Measurements from ENCODE around the gene CDH23.
A peak's percentile ranks its signal among the peaks of the same experiment; 100 is the strongest.

The CDH23 gene

DNA sequence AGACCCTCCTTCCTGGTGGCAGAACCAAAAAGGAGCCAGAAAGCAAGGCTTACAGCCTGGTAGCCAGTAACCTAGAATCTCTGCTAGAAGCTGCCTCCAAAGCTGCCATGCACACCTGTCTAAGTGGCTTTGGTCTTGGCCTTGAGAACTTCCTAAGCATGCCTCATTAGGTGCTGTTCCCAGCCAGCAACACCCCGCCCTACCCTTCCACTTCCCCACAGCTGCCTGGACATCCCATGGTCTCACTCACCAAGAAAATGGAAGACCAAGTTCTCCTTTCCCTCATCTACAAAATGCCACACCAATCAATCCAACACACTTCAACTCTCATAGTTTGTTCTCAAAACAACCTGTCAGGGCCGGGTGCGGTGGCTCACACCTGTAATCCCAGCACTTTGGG is 450.1 kb downstream of the CDH23 start:
- H3K9me3 ChIP-seq (ENCODE audit: control insufficient read depth, low read length) = no peaks in the 10 kb centered on the region
- H2AFZ ChIP-seq = no peak overlapping the region
- H3K9ac ChIP-seq = no peak overlapping the region
- TF ChIP-seq, protein P1, sequence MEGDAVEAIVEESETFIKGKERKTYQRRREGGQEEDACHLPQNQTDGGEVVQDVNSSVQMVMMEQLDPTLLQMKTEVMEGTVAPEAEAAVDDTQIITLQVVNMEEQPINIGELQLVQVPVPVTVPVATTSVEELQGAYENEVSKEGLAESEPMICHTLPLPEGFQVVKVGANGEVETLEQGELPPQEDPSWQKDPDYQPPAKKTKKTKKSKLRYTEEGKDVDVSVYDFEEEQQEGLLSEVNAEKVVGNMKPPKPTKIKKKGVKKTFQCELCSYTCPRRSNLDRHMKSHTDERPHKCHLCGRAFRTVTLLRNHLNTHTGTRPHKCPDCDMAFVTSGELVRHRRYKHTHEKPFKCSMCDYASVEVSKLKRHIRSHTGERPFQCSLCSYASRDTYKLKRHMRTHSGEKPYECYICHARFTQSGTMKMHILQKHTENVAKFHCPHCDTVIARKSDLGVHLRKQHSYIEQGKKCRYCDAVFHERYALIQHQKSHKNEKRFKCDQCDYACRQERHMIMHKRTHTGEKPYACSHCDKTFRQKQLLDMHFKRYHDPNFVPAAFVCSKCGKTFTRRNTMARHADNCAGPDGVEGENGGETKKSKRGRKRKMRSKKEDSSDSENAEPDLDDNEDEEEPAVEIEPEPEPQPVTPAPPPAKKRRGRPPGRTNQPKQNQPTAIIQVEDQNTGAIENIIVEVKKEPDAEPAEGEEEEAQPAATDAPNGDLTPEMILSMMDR (IDR thresholded peaks at IDR 0.05) = no peak
- no peaks in the 10 kb centered on the region for H3K36me3 ChIP-seq (ENCODE audit: control insufficient read depth, insufficient read depth, low read length)
- H3K4me3 ChIP-seq (ENCODE audit: low read depth, low read length) = no peak overlapping the region
- no peak overlapping the region for H3K27ac ChIP-seq
- no peak overlapping the region for H3K4me2 ChIP-seq (ENCODE audit: low read length)
- H3K4me1 ChIP-seq = peaks cover 14% of the 10 kb centered on the region
- peaks cover 73% of the 10 kb centered on the region for H3K79me2 ChIP-seq
- H3K27me3 ChIP-seq (ENCODE audit: control insufficient read depth, insufficient read depth, low read length) = no peaks in the 10 kb centered on the region

DNA sequence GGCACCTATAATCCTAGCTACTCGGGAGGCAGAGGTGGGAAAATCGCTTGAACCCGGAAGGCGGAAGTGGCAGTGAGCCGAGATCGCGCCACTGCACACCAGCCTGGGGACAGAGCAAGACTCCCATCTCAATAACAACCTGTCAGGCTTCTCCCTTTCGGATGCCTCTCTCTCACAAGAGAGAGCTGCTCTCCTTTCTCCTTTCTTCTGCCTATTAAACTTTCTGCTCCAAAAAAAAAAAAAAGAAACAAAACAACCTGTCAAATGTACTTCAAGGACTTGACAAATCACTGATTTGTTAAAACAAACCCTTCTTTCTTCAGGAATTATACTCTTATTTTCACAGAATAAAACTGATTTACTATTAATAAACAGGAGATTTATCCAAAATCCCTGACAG is 450.7 kb downstream of the CDH23 start:
- Histone ChIP-seq H3K79me2 (peaks cover 73% of the 10 kb centered on the region), H3K4me1 (peaks cover 14% of the 10 kb centered on the region), H3K36me3 (ENCODE audit: control insufficient read depth, insufficient read depth, low read length) (no peaks in the 10 kb centered on the region), H3K4me3 (ENCODE audit: low read depth, low read length) (no peak overlapping the region), H3K4me2 (ENCODE audit: low read length) (no peak overlapping the region), H3K27ac (no peak overlapping the region), H3K27me3 (ENCODE audit: control insufficient read depth, insufficient read depth, low read length) (no peaks in the 10 kb centered on the region), H3K9ac (no peak overlapping the region), H2AFZ (no peak overlapping the region), H3K9me3 (ENCODE audit: control insufficient read depth, low read length) (no peaks in the 10 kb centered on the region)
- TF ChIP-seq, protein P1 (IDR thresholded peaks at IDR 0.05) = no peak

DNA sequence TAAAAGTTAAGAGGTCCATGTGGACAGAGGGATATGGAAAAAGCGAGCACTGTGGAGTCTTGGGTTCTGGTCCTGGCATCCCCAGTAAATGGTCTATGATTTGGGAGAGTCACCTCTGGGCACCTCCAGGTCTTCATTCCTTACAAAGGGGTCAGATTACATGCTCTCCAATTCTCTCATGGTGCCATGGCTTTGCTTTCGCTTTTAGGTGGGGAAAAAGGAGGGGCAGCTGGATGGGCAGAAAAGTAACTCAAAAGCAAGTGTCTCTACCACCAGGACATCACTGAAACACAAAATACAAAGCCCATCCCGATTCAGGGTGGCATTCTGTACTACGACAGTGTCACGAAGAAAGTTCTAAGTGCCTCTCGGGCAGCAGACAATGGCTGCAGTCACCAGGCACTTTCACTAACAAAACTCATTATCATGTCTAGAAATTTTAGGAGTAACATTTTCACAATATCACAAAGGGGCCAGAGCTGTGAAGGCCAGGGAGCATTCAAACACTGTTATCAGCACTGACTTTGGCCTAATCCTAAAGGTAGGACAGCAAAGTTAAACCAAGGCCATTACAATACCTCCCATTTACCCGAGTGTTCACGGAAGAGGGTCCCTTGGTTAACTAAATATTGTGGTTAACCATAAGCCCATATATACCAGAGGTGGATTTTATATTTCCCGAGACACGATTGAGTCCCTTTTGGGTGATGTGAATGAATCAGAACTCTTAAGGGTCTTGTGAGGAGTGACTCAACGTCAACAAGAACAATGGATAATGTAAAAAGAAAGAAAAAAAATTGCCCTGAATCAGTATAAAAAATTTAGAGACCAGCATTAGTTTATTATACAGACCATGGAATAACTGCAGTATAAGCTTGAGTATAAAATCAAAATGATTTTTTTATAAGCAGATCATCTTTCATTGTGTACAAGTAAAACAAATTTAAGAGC is 451.9 kb downstream of the CDH23 start:
- H2AFZ ChIP-seq = no peak overlapping the region
- H3K4me1 ChIP-seq = peaks cover 14% of the 10 kb centered on the region
- H3K27me3 ChIP-seq (ENCODE audit: control insufficient read depth, insufficient read depth, low read length) = no peaks in the 10 kb centered on the region
- H3K4me2 ChIP-seq (ENCODE audit: low read length) = peak overlapping the region; percentile 35
- no peaks in the 10 kb centered on the region for H3K36me3 ChIP-seq (ENCODE audit: control insufficient read depth, insufficient read depth, low read length)
- H3K4me3 ChIP-seq (ENCODE audit: low read depth, low read length) = no peak overlapping the region
- TF ChIP-seq, protein P1 (IDR thresholded peaks at IDR 0.05) = no peak
- H3K9me3 ChIP-seq (ENCODE audit: control insufficient read depth, low read length) = no peaks in the 10 kb centered on the region
- no peak overlapping the region for H3K9ac ChIP-seq
- peaks cover 64% of the 10 kb centered on the region for H3K79me2 ChIP-seq
- no peak overlapping the region for H3K27ac ChIP-seq

DNA sequence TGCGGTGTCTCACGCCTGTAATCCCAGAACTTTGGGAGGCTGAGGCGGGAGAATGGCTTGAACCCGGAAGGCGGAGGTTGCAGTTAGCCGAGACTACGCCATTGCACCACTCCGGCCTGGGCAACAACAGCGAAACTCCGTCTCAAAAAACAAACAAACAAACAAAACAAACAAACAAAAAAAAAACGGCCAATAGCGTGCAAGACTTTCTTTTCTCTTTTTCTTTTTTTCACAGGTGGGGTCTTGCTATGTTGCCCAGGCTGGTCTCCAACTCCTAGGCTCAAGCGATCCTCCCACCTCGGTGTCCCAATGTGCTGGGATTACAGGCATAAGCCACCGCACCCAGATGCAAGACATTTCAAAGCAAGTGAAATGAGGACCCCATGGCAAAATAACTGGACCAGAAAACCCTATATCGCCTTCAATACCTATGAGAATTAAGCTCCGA is 452.8 kb downstream of the CDH23 start:
- Histone ChIP-seq H3K4me3 (ENCODE audit: low read depth, low read length) (peak overlapping the region; percentile 96), H3K36me3 (ENCODE audit: control insufficient read depth, insufficient read depth, low read length) (no peaks in the 10 kb centered on the region), H3K27me3 (ENCODE audit: control insufficient read depth, insufficient read depth, low read length) (no peaks in the 10 kb centered on the region), H3K9me3 (ENCODE audit: control insufficient read depth, low read length) (no peaks in the 10 kb centered on the region), H2AFZ (no peak overlapping the region), H3K4me2 (ENCODE audit: low read length) (peak overlapping the region; percentile 78), H3K27ac (no peak overlapping the region), H3K4me1 (peaks cover 14% of the 10 kb centered on the region), H3K79me2 (peaks cover 56% of the 10 kb centered on the region), H3K9ac (no peak overlapping the region)
- TF ChIP-seq, protein P1 (IDR thresholded peaks at IDR 0.05) = no peak
